Rectal smooth muscle tissue (tissue), 1 donor: Measurements from ENCODE around the gene SMARCB1.
A peak's percentile ranks its signal among the peaks of the same experiment; 100 is the strongest.

Source experiments
- H3K27ac ChIP-seq: one replicate; pipeline ENCODE4 v1.7.0; 2013; ENCODE audit warnings: low read depth, low read length, inconsistent platforms
- H3K27me3 ChIP-seq: one replicate; pipeline ENCODE4 v1.7.0; 2013; ENCODE audit warnings: low read length; ENCODE audit not compliant: control insufficient read depth, insufficient read depth
- H3K36me3 ChIP-seq: one replicate; pipeline ENCODE4 v1.7.0; 2013; ENCODE audit warnings: low read length; ENCODE audit not compliant: control insufficient read depth, insufficient read depth
- H3K4me1 ChIP-seq: one replicate; pipeline ENCODE4 v1.7.0; 2013; ENCODE audit warnings: low read length; ENCODE audit not compliant: control insufficient read depth, insufficient read depth
- H3K4me3 ChIP-seq: one replicate; pipeline ENCODE4 v1.7.0; 2013; ENCODE audit warnings: low read length
- H3K9ac ChIP-seq: one replicate; pipeline ENCODE4 v1.7.0; 2013; ENCODE audit warnings: low read length

The SMARCB1 gene

GRCh38 chr22:23833911-23834317, 47.1 kb downstream of the SMARCB1 start:
- Histone ChIP-seq H3K4me1 (no peaks in the 10 kb centered on the region), H3K9ac (no peak overlapping the region), H3K27me3 (no peaks in the 10 kb centered on the region), H3K27ac (no peak overlapping the region), H3K4me3 (no peak overlapping the region), H3K36me3 (peaks cover 18% of the 10 kb centered on the region)

GRCh38 chr22:23834406-23834792, 47.6 kb downstream of the SMARCB1 start:
- no peaks in the 10 kb centered on the region for H3K4me1 ChIP-seq
- H3K4me3 ChIP-seq: no peak overlapping the region
- H3K9ac ChIP-seq: no peak overlapping the region
- H3K27me3 ChIP-seq: no peaks in the 10 kb centered on the region
- no peak overlapping the region for H3K27ac ChIP-seq
- peaks cover 14% of the 10 kb centered on the region for H3K36me3 ChIP-seq

- Histone ChIP-seq H3K36me3 (peaks cover 14% of the 10 kb centered on the region), H3K27ac (no peak overlapping the region), H3K4me3 (no peak overlapping the region), H3K4me1 (no peaks in the 10 kb centered on the region), H3K9ac (no peak overlapping the region), H3K27me3 (no peaks in the 10 kb centered on the region)
Measured at GRCh38 chr22:23834793-23835483, 48.2 kb downstream of the SMARCB1 start.

- H3K27ac ChIP-seq: no peak overlapping the region
- H3K4me3 ChIP-seq: no peak overlapping the region
- H3K4me1 ChIP-seq: no peaks in the 10 kb centered on the region
- no peak overlapping the region for H3K9ac ChIP-seq
- peaks cover 11% of the 10 kb centered on the region for H3K36me3 ChIP-seq
- H3K27me3 ChIP-seq: no peaks in the 10 kb centered on the region
Measured at GRCh38 chr22:23835484-23836144, 48.8 kb downstream of the SMARCB1 start.

GRCh38 chr22:23836281-23836680, 49.5 kb downstream of the SMARCB1 start:
- Histone ChIP-seq H3K4me1 (no peaks in the 10 kb centered on the region), H3K27ac (no peak overlapping the region)

GRCh38 chr22:23836692-23837495, 50.1 kb downstream of the SMARCB1 start:
- no peaks in the 10 kb centered on the region for H3K4me1 ChIP-seq
- H3K27ac ChIP-seq: no peak overlapping the region
- no peak overlapping the region for H3K9ac ChIP-seq
- peaks cover 11% of the 10 kb centered on the region for H3K36me3 ChIP-seq
- H3K4me3 ChIP-seq: no peak overlapping the region
- H3K27me3 ChIP-seq: no peaks in the 10 kb centered on the region

More at GRCh38 chr22:23836281-23836680, 49.5 kb downstream of the SMARCB1 start:
- Histone ChIP-seq H3K36me3 (peaks cover 11% of the 10 kb centered on the region), H3K4me3 (no peak overlapping the region), H3K27me3 (no peaks in the 10 kb centered on the region), H3K9ac (no peak overlapping the region)

GRCh38 chr22:23837496-23837859, 50.7 kb downstream of the SMARCB1 start:
- H3K27ac ChIP-seq: no peak overlapping the region
- H3K27me3 ChIP-seq: no peaks in the 10 kb centered on the region
- no peaks in the 10 kb centered on the region for H3K4me1 ChIP-seq
- peaks cover 9% of the 10 kb centered on the region for H3K36me3 ChIP-seq
- no peak overlapping the region for H3K9ac ChIP-seq
- H3K4me3 ChIP-seq: no peak overlapping the region

GRCh38 chr22:23837911-23838680, 51.3 kb downstream of the SMARCB1 start:
- H3K4me3 ChIP-seq: peak overlapping the region; percentile 40
- no peaks in the 10 kb centered on the region for H3K27me3 ChIP-seq
- H3K9ac ChIP-seq: no peak overlapping the region
- H3K36me3 ChIP-seq: peaks cover 9% of the 10 kb centered on the region
- no peaks in the 10 kb centered on the region for H3K4me1 ChIP-seq
- H3K27ac ChIP-seq: no peak overlapping the region

GRCh38 chr22:23838681-23839468, 52.1 kb downstream of the SMARCB1 start, which contains the start of gene DERL3:
Gene DERL3, minus strand, starts transcription at chr22:23839006. Its CDS starts 19 bp downstream, at chr22:23838987.
- no peaks in the 10 kb centered on the region for H3K27me3 ChIP-seq
- no peak within 1 kb of the TSS for H3K9ac ChIP-seq
- no peaks in the 10 kb centered on the region for H3K4me1 ChIP-seq
- peak within 1 kb of the TSS; percentile 77 for H3K4me3 ChIP-seq
- H3K36me3 ChIP-seq: peaks cover 4% of the 10 kb centered on the region
- H3K27ac ChIP-seq: no peak within 1 kb of the TSS

GRCh38 chr22:23840026-23840425, 53.3 kb downstream of the SMARCB1 start:
- no peak overlapping the region for H3K27ac ChIP-seq
- H3K4me1 ChIP-seq: no peaks in the 10 kb centered on the region
- H3K9ac ChIP-seq: no peak overlapping the region
- no peaks in the 10 kb centered on the region for H3K27me3 ChIP-seq
- no peak overlapping the region for H3K4me3 ChIP-seq
- H3K36me3 ChIP-seq: peaks cover 4% of the 10 kb centered on the region

- no peak overlapping the region for H3K4me3 ChIP-seq
- no peak overlapping the region for H3K9ac ChIP-seq
- no peaks in the 10 kb centered on the region for H3K27me3 ChIP-seq
- no peaks in the 10 kb centered on the region for H3K4me1 ChIP-seq
- no peaks in the 10 kb centered on the region for H3K36me3 ChIP-seq
- H3K27ac ChIP-seq: no peak overlapping the region
Measured at GRCh38 chr22:23841292-23841691, 54.5 kb downstream of the SMARCB1 start.
